ENCODE measurements around the gene S100G.

The S100G gene

DNA sequence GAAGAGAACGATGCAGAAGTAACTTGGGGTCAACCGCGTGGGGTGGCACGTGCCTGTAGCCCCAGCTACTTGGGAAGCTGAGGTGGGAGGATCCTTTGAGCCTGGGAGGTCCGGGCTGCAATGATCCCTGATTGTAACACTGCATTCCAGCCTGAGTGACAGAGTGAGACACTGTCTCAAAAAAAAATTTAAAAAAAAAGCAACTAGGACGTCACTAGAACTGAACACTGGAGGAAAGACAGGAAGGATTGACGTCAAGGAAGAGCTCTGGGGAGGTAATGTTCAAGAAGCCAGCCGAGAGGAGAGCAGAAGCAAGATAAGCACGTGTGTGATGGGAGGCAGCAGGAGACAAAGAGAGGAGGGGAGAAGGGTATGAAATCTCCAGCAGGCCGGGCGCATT is 28.7 kb downstream of the S100G start:
- DNase-seq (ENCODE audit: low read depth), result no peak
- H3K4me3 ChIP-seq (ENCODE audit: low read depth, low read length), result no peak overlapping the region
- TF ChIP-seq, protein P1, sequence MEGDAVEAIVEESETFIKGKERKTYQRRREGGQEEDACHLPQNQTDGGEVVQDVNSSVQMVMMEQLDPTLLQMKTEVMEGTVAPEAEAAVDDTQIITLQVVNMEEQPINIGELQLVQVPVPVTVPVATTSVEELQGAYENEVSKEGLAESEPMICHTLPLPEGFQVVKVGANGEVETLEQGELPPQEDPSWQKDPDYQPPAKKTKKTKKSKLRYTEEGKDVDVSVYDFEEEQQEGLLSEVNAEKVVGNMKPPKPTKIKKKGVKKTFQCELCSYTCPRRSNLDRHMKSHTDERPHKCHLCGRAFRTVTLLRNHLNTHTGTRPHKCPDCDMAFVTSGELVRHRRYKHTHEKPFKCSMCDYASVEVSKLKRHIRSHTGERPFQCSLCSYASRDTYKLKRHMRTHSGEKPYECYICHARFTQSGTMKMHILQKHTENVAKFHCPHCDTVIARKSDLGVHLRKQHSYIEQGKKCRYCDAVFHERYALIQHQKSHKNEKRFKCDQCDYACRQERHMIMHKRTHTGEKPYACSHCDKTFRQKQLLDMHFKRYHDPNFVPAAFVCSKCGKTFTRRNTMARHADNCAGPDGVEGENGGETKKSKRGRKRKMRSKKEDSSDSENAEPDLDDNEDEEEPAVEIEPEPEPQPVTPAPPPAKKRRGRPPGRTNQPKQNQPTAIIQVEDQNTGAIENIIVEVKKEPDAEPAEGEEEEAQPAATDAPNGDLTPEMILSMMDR (IDR thresholded peaks at IDR 0.05; ENCODE audit: insufficient read depth, low read depth, low read length, missing control alignments), result no peak

DNA sequence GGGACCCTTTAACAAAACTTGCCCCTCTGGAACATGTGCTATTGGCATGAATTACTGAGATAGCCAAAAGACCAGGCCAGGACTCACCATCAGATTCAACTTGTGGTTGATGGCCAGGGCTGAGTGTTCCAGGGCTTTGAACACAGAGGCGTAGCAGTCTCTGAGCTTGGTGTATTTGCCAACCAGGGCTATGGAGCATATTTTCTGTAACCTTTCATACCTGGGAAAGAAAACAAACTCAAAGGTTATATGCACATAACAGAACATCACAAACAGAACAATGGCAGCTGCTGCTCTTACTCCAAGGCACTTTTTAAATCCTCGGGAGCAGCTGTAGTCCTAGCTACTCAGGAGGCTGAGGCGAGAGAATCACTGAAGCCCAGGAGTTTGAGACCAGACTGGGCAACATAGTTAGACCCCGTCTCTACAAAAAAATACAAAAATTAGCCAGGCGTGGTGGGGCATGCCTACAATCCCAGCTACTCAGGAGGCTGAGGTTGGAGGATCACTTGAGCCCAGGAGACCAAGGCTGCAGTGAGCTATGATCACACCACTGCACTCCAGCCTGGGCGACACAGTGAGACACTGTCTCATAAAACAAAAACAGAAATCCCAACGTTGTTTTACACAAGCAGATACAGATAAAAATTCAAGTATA is 33.2 kb downstream of the S100G start:
- no peak for DNase-seq (ENCODE audit: low read depth)
- TF ChIP-seq, protein P1 (IDR thresholded peaks at IDR 0.05; ENCODE audit: insufficient read depth, low read depth, low read length, missing control alignments), result no peak
- no peak overlapping the region for H3K4me3 ChIP-seq (ENCODE audit: low read depth, low read length)

DNA sequence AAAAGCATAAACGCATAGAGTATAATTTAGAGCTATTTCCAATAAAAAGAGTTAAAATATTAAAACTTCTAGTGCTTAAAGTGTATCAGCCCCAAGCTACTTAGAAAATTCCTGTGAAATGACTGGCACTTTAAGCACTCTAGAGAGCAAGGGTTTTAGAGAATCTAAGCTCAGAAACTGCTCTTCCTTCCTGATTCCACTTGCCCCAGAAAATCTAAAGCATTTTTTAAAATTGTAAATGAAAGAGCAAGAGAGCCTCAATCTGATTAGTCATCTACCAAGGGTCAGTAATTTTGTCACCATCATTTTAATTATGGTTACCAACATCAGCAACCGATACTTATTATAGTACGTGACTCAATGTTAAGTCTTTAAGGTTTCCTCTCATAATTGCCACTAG is 37.6 kb downstream of the S100G start:
- no peak for DNase-seq (ENCODE audit: low read depth)
- H3K4me3 ChIP-seq (ENCODE audit: low read depth, low read length), result no peak overlapping the region
- TF ChIP-seq, protein P1 (IDR thresholded peaks at IDR 0.05; ENCODE audit: insufficient read depth, low read depth, low read length, missing control alignments), result no peak

DNA sequence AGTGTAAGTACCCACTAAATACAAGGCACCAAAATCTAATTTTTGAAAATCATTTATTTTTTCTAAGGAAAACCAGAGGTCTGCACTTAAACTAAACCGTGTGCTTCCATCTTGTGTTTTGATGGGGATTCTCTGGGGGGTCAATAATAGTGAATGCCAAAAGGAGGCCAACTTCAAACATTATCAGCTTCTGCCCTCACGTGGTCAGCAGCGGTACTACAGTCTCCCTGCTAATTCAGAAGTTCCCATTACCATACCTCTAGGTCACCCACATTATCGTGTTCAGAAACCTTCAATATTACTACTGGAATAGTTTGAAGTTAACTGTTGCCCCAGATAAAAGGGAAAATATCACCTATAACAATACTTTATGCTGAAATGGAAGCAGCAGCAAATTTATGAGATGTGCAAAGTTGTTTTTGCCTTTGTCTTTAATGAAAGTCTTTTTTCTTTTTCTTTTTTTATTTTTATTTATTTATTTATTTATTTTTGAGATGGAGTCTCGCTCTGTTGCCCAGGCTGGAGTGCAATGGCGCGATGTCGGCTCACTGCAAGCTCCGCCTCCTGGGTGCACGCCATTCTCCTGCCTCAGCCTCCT is 45.2 kb downstream of the S100G start:
- TF ChIP-seq, protein P1 (IDR thresholded peaks at IDR 0.05; ENCODE audit: insufficient read depth, low read depth, low read length, missing control alignments), result peak; percentile 70
- peak; percentile 54 for DNase-seq (ENCODE audit: low read depth)

DNA sequence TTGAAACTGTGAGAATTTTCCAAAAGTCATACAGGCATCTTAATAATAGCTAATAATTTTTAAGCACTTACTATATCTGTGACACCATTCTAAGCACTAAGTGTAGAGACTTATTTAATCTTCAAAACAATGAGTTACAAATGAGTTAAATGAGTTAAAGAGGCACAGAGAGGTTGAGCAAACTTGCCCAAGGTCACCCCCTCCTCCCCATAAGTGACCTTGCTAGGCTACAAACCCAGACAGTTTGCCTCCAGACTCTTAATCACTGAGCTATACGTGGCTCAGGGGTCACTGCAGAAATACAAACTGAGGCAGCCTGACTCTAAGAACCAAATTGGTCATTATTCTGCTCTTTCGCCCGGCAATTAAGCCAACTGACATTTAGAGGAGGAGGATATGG is 47.0 kb downstream of the S100G start:
- no peak overlapping the region for H3K4me3 ChIP-seq (ENCODE audit: low read depth, low read length)
- TF ChIP-seq, protein P1 (IDR thresholded peaks at IDR 0.05; ENCODE audit: insufficient read depth, low read depth, low read length, missing control alignments), result no peak
- no peak for DNase-seq (ENCODE audit: low read depth)

More for the DNA sequence above, 45.2 kb downstream of the S100G start:
- no peak overlapping the region for H3K4me3 ChIP-seq (ENCODE audit: low read depth, low read length)

DNA sequence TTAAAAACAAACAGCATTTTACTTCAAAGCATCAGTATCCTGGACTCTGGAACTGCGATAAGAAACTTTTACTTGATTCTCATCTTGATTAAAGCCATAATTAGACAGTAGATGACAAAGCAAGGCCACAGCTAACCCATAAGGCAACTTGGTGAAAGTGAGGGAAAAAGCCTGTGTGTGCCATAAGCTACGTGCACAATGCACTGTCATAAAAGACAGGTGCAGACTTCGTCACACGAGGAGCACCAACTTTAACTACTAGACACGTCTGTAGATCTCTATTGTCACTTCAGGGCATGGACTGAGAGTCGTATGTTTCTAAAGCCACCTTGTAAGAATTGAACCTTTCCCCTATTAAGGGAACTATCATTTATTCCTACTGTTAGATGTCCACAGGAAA is 49.4 kb downstream of the S100G start:
- DNase-seq (ENCODE audit: low read depth), result no peak
- H3K4me3 ChIP-seq (ENCODE audit: low read depth, low read length), result no peak overlapping the region
- TF ChIP-seq, protein P1 (IDR thresholded peaks at IDR 0.05; ENCODE audit: insufficient read depth, low read depth, low read length, missing control alignments), result no peak

DNA sequence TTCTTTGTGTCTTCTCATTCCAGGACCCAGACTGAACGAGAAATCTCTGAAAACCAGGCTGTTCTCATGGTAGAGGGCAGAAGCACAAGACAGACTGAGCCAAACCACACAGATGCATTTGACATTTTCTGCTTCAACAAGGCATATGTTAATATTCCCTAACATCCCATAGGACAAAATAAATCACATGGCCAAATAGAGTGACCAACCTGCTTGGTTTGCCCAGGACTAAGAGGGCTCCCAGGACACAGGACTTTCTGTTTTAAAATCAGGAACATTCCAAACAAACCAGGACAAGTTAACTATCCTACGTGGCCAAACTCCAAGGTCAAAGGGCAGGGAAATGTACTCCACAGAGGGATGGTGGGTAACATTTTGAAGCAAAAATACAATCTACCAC is 50.8 kb downstream of the S100G start:
- TF ChIP-seq, protein P1 (IDR thresholded peaks at IDR 0.05; ENCODE audit: insufficient read depth, low read depth, low read length, missing control alignments), result no peak
- no peak for DNase-seq (ENCODE audit: low read depth)
- H3K4me3 ChIP-seq (ENCODE audit: low read depth, low read length), result no peak overlapping the region

Data from GM12865 (cell line).